Heart left ventricle (tissue), 13 donors: ENCODE measurements around the gene DNM3.

Experiments used
- CTCF ChIP-seq, 12 donors: fragments of 200-600 bp; sonication (generic) in 4 of 12; IDR thresholded peaks; one replicate each; pipeline versions ENCODE4 v1.5.0 to v1.8.0; 2018 to 2022; ENCODE audit warnings: antibody characterized with exemption in 12 of 12, mild to moderate bottlenecking in 5 of 12
- POLR2A ChIP-seq, 2 donors: fragments of 450-650 bp; IDR thresholded peaks; one replicate each; pipeline ENCODE4 v1.6.1; 2017; ENCODE audit warnings: antibody characterized with exemption in 2 of 2, mild to moderate bottlenecking in 2 of 2, moderate library complexity in 2 of 2
- donor health status: ischemic (EF 13 %, LVEDD 7.1; RV severe dilation, severe dysfunction).
- donor health status: DM: no; HTN: yes; CAD: no.
- donor health status: DM: no; HTN: no; CAD: no.
- donor health status: ischemic (EF 25% LVEDD 6.9; RV normal size, moderate dysfunction).
- donor health status: ischemic (EF 25% LVEDD 5.7; RV mildly dilated, moderate dysfunction).
- donor health status: ischemic (EF 35%, LVEDD 5.7; RV mildly dilated, moderate dysfunction).
- donor health status: nonischemic (EF 11% LVEDD 7.7; RV severe dilation, severe dysfunction).
- donor health status: DM: yes; HTN: yes; CAD: no.
- donor health status: PGD.
- donor health status: ischemic (EF 29% LVEDD 5.4; RV normal size, mild dysfunction).
- donor health status: nonischemic (EF 23%, LVEDD 6.1; RV moderate dilation, normal function).

GRCh38 chr1:171909711-171910110, 68.4 kb downstream of the DNM3 start:
- no peak for TF ChIP-seq POLR2A (IDR thresholded peaks at IDR 0.05)
- no peak for TF ChIP-seq CTCF (IDR thresholded peaks at IDR 0.05)
